HG02678 (cell line): ENCODE measurements around the gene AMIGO3.

Experiments used
- ATAC-seq: cut with Tn5 transposase; IDR thresholded peaks from one replicate; pipeline ENCODE4 v1.9.1; 2021; ENCODE audit warnings: mild to moderate bottlenecking, moderate library complexity; ENCODE audit not compliant: unreplicated experiment

Gene AMIGO3

DNA sequence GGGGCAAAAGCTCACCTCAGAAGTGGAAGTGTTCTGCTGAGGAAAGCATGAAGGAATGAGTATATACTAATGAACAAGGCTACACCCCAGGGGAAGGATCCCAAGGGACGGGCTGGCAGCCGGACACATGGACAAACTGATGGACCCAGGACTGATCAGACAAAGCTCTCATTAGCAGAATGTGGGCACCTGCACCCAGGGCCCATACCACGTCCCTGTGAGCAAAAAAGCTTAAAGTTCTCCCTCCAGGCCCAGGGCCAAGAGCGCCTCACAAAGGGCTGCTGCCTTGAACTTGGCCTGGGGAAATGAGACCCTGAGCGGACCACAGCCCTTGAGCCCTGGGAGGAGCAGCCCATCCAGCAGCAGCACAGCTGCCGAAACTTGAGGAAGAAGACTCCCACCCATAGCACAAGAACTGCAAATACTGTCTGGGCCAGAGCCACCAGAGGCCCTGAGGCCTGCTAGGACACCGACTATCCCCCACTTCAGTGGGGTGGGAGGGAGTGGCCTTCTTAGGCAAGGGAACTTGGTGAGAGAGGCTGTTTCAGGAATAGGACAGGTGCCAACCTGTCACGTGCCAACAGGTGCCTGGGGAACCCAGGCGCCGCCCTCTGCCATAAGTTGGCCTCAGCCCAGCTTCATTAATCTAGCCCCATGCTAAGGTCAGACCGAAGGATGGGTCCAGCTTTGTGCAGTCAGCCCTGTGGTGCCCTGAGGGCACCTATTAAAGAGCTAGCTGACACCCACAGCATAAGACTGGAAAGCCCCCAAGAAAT lies 6.6 kb upstream of the AMIGO3 start:
- ATAC-seq = no peak

DNA sequence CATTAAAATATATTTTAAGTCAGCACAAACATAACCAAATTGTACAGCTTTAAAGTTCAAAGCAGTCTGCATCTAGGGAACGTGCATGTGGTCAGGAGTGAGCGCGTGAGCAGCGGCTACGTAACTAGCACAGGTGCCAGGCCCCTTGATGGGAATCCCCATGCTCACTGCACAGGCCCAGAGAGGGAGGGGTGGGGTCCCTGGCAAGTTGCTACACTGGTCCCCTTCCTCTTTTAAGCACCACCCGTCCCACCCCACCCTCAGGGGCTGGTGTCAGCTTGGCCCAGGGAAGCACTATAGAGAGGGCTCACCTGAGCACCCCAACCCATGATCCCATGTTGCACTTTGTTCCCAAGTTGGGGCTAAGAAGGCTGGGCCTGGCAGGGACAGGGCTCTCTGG lies 5.1 kb upstream of the AMIGO3 start:
- ATAC-seq = no peak

GRCh38 chr3:49723628-49724551 lies 4.4 kb upstream of the AMIGO3 start, which contains the start of gene GMPPB:
TSS of gene GMPPB (minus strand) at chr3:49723951. CDS start at chr3:49723726, 225 bp downstream.
- ATAC-seq = peak; percentile 81

DNA sequence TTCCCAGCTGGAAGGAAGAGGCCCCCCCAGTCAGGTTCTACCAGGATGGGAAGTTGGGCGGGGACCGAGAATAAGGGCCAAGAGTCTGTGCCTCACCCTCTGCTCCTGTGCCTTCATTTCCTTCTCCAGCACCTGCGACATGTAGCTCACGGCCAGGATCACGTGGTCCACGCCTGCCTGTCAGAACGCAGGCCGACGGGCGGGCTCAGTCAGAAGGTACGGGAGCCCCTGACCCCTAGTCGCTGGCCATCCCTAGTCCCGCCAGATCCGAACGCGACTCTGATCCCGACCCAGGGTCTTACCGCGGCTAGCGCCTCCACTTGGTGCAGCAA lies 3.8 kb upstream of the AMIGO3 start:
- no peak for ATAC-seq

DNA sequence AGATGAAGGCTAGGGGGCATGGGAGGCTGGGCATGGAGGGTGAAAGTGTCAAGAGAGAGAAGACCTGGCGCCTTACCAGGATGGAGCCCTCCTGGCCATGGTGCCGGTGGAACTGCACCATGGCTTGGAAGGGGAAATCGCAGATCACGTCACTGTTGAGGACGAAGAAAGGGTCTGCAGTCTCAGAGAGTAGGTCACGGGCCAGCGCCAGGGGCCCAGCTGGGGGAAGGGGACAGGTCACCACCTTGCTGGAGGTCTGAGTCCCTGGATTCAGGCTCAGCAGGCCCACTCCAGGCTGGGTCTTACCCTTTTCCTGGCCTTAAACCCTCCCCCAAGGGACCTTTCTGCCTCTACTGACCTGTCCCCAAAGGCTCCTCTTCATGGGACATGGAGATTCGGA lies 3.4 kb upstream of the AMIGO3 start:
- no peak for ATAC-seq

DNA sequence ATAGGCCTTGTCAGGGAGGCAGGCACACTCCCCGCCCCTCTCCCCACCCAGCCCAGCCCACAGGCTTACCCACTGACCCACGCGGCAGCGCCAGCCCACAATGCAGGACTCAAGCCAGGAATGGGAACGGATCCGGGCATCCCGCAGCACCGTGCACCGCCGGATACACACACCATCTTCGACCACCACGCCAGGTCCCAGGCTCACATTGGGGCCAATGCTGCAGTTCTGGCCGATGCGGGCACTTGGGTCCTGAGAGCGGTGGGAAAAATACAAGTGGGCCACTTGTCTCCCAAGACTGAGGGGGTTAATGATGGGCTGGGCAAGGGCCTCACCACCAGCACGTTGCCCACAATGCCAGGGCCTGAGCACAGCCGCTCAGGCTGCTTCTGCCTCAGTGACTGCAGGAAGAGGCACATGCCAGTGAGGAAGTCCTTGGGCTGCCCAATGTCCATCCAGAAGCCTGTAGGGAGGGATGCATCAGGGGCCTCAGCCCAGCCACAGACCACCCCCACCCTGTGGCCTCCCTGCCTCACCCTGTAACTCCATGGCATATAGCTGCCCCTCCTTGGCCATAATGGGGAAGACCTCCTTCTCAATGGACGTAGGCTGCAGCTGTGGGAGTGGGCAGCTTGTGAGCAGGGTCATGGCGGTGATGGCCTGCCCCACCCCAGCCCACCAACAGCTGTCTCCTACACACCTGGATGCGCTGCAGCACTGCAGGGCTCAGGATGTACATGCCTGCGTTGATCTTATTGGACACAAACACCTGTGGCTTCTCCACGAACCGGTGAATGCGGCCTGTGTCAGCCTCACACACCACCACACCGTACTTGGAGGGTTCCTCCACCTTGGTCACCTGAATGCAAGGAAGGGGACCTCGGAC lies 2.7 kb upstream of the AMIGO3 start:
- ATAC-seq = no peak

DNA sequence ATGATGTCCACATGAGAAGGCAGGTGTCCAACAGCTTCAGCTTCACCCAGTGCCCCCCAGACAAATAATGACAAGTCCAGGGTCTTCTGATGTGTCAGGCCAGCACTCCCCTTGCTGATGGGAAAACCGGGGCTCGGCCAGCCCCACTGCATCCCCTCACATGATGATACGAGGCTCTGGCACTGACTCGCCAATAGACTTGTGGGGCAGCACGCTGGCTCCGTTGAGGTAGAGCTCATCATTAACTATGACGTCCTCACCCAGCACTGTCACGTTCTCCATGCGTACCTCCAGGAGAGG lies 2.1 kb upstream of the AMIGO3 start:
- no peak for ATAC-seq

DNA sequence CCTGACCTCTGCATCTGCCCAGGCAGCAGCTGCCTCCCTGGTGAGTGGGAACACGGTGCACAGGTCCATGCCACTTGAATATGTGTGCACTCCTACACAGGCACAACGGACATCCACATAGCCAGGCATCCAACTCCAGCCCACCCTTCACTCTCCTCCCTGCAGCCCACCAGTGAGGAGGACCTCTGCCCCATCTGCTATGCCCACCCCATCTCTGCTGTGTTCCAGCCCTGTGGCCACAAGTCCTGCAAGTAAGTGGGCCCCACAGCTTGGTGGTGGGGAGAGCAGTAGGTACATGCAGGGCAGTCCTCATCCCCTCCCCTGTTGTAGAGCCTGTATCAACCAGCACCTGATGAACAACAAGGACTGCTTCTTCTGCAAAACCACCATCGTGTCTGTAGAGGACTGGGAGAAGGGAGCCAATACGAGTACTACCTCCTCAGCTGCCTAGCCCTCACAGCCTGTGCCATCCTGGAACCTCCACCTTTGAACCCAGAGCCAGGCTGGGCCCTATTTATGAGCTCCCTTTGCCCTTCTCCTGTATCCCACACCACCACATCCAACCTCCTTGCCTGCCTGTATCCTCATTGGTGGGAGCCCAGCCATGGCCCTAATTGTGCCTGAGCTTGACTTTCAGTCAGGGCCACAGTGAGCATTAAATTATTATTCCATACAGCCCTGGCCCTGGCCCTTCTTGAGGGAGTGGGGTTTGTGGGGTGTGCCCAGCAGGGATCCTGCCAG lies 1.5 kb upstream of the AMIGO3 start:
- no peak for ATAC-seq

DNA sequence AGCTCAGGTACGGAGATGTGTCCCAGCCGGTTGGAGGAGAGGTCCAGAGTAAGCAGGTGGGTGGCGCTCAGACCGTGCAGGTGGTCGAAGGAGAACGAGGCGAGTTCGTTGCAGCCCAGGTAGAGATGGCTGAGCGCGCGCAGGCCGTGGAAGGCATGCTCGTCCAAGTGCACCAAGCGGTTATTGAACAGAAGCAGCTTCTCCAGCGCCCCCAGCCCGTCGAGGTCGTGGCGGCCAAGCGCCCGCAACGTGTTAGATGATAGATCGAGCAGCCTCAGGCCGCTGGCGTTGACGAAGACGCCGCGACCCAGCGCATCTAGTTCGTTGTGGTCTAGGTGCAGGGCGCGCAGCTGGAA lies 648 bp downstream of the AMIGO3 start:
- ATAC-seq = no peak

GRCh38 chr3:49717959-49718857 lies 1.3 kb downstream of the AMIGO3 start:
- ATAC-seq = no peak

DNA sequence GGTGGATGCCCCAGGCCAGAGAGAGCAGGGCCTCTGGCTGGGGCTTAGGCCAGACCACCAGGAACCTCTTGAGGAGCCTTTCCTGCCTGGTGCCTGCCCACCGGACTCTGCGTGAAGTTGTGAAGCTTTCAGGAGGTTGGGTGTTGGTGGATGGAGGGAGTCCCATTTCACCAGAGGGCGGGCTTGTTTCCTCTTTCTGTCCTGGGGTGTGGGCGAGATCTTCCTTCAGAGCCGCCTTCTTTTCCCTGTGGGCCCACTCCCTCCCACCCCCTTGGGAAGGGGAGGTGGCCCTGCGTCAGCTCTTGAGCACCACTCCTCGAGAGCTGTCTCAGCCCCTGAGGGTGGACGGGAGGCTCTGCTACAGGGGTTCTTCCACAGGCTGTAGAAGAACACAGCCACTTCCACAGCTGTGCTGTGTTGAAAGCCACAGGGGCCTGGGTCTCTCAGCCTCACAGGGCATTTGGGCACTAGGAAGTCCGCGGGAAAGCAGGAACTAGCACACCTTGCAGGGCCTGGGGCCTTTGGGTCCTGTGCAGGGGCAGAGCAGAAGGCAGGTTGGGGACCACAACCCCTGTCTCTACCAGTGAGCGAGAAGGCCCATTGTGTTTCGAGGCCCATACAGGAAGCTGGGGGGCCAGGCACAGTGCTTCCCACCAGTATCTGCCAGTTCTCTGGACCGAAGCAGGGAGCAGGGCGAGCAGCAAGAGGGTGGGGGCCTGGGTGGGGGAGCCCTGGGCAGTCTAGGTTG lies 2.1 kb downstream of the AMIGO3 start:
- no peak for ATAC-seq

DNA sequence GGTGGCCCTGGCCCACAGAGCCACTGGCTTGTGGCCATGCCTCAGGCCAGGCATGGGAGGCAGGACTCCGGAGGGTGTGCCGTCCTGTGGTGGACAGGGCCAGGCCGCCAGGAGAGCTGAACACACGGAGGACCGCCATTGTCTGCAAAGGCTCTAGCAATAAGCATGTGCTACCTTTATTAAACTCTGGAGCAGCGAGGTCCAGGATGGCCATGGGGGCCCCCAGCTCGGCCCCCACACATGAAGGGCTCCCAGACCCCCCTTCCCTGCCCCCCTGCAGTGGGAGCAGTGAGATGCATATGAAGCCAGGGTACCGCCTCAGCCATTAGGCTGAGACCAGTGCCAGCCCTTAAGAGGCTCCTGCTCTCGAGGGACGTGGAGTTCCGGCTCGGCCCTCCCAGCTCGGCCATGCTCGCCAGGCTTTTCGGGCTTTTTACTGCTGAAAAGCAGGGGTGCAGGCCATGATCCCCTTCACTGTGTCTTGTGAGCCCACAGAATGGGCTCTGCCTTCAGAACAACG lies 2.7 kb downstream of the AMIGO3 start:
- ATAC-seq = no peak

DNA sequence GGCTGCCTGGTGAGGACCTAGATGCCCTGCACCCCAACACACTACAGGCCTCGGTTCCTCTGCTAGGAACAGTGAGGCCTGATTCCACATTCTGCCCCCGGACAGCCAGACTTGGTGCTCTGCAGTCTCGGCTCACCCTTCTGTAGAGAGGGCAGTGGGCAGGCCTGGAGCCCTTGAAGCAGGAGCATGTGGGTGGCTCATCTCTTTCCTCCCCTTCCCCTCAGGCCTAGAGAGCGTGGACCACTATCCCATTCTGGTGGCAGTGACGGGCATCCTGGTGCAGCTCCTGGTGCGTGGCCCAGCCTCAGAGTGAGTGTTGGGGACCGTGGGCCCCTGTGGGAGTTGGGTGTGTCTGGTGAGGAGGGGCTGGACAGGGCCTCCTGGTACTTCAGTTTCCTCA lies 3.3 kb downstream of the AMIGO3 start:
- no peak for ATAC-seq

- no peak for ATAC-seq
Observed at GRCh38 chr3:49715611-49716121, 3.8 kb downstream of the AMIGO3 start.

GRCh38 chr3:49714728-49715550 lies 4.5 kb downstream of the AMIGO3 start:
- no peak for ATAC-seq

DNA sequence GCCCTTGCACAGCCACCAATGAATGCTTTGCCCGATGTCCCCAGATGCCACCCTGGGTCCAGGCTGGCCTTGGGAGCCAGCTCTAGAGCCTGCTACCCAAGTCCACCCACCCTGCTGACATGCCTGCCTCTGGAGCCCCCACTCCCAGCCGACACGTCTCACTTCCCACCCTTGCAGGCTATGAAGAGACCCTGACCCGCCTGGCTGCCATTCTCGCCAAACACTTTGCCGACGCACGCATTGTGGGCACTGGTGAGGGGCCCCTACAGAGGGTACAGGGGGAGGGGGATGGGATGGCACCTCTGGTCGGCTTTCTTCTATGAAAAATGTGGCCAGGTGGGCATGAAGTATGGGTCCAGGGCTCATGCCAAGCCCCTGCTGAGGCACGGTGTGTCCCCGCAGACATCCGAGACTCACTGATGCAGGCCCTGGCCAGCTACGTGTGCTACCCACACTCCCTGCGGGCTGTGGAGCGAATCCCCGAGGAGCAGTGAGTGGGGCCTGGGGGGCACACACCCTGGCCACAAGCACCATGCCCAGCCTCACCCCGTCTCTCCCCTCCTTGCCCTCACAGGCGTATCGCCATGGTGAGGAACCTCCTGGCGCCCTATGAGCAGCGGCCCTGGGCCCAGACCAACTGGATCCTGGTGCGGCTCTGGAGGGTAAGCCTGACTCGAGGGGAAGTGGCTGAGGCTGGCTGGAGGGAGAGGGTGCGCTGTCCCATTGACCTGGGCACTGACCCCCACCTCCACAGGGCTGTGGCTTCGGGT lies 6.0 kb downstream of the AMIGO3 start:
- ATAC-seq = no peak
